CD4-positive, alpha-beta T cell treated with Interleukin-4 for 1 hour (primary cell): ENCODE results near the gene RPS17.
"Not testable (repeated sequence)": the region's sequence is repeated elsewhere in the genome, so short reads cannot be mapped to it uniquely, and the experiment has no call there.

Source experiments
- DNase-seq, 2 donors: peaks; one replicate each; pipeline ENCODE4 v3.0.0-alpha.2; 2020 to 2022

The RPS17 gene

GRCh38 chr15:82545002-82545401 lies 4.7 kb upstream of the RPS17 start:
- no peak for DNase-seq

- no peak for DNase-seq
These were observed 4.2 kb upstream of the RPS17 start for GRCh38 chr15:82544431-82544830.

- DNase-seq, result no peak
These were observed 2.9 kb upstream of the RPS17 start for GRCh38 chr15:82543160-82543559.

GRCh38 chr15:82540984-82541431 lies 751 bp upstream of the RPS17 start:
- DNase-seq, result no peak

- no peak for DNase-seq
These were observed 584 bp downstream of the RPS17 start for GRCh38 chr15:82539691-82540054.

GRCh38 chr15:82538961-82539690 lies 1.1 kb downstream of the RPS17 start:
- no peak for DNase-seq

- no peak for DNase-seq
These were observed 2.8 kb downstream of the RPS17 start for GRCh38 chr15:82537351-82537908.

GRCh38 chr15:82536409-82537350 lies 3.6 kb downstream of the RPS17 start:
- no peak for DNase-seq

- DNase-seq, result no peak
These were observed 4.5 kb downstream of the RPS17 start for GRCh38 chr15:82535566-82536408.

- not testable (repeated sequence) for DNase-seq
These were observed 5.1 kb downstream of the RPS17 start for GRCh38 chr15:82535151-82535550.

- DNase-seq, result not testable (repeated sequence)
These were observed 5.8 kb downstream of the RPS17 start for GRCh38 chr15:82534457-82534861.

- no peak for DNase-seq
These were observed 6.5 kb downstream of the RPS17 start for GRCh38 chr15:82533801-82534200.

- DNase-seq, result no peak
These were observed 7.2 kb downstream of the RPS17 start for GRCh38 chr15:82532991-82533481.

GRCh38 chr15:82532383-82532990 lies 7.8 kb downstream of the RPS17 start:
- DNase-seq, result no peak

- DNase-seq, result no peak
These were observed 8.5 kb downstream of the RPS17 start for GRCh38 chr15:82531496-82532382.

GRCh38 chr15:82530606-82531379 lies 9.5 kb downstream of the RPS17 start:
- peak; percentile 76 to 80 for DNase-seq

- no peak for DNase-seq
These were observed 10.3 kb downstream of the RPS17 start for GRCh38 chr15:82530006-82530405.

- not testable (repeated sequence) for DNase-seq
These were observed 26.7 kb downstream of the RPS17 start for GRCh38 chr15:82513587-82513986.

GRCh38 chr15:82507693-82508092 lies 32.6 kb downstream of the RPS17 start:
- DNase-seq, result not testable (repeated sequence)

- not testable (repeated sequence) for DNase-seq
These were observed 33.2 kb downstream of the RPS17 start for GRCh38 chr15:82507087-82507486.
